ENCODE data around the gene TRMT2A.

DNA sequence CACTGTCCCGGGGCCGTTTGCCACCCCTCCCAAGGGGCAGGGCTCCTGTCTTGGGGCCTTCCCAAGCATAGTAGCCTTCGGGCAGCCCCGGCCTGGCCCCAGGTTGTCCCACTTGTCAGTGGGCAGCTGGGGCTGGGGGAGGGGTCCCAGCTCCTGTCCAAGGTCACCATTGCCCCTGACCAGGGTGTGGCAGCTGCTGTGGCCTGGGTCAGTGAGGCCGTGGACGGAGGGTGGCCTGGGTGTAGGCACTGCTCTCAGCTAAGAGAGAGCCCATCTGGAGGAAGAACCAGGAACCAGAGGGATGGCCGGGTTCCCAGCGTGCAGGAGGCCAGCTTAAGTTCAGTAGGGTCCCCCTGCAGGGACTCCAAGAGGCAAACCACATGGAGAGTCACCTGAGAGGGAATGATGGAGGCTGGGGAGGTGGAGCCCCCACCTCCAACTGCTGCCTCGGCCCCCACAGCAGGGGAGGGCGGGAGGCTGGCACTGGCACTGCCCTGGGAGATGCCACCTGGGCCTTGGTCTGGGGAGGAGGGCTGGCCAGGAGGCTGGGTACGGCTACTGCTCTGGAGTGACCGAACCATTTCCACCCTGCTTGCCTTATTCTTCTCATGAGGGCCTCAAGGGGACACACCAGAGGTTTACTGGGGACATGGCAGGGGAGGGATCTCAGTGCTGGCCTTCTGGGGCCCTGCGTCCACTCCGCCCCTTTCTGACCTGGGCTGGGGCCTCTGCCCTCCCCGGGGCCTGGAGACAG, 40.6 kb upstream of the TRMT2A start:
- TF ChIP-seq TAF1 (IDR thresholded peaks at IDR 0.05; ENCODE audit: borderline replicate concordance, insufficient read depth, low read length), result no peak
- TF ChIP-seq POLR2AphosphoS5 (IDR thresholded peaks at IDR 0.05; ENCODE audit: low read depth, low read length), result no peak
- no peak for TF ChIP-seq SIN3A (IDR thresholded peaks at IDR 0.05; ENCODE audit: borderline replicate concordance, insufficient read depth, low read length)
- TF ChIP-seq, protein P1, sequence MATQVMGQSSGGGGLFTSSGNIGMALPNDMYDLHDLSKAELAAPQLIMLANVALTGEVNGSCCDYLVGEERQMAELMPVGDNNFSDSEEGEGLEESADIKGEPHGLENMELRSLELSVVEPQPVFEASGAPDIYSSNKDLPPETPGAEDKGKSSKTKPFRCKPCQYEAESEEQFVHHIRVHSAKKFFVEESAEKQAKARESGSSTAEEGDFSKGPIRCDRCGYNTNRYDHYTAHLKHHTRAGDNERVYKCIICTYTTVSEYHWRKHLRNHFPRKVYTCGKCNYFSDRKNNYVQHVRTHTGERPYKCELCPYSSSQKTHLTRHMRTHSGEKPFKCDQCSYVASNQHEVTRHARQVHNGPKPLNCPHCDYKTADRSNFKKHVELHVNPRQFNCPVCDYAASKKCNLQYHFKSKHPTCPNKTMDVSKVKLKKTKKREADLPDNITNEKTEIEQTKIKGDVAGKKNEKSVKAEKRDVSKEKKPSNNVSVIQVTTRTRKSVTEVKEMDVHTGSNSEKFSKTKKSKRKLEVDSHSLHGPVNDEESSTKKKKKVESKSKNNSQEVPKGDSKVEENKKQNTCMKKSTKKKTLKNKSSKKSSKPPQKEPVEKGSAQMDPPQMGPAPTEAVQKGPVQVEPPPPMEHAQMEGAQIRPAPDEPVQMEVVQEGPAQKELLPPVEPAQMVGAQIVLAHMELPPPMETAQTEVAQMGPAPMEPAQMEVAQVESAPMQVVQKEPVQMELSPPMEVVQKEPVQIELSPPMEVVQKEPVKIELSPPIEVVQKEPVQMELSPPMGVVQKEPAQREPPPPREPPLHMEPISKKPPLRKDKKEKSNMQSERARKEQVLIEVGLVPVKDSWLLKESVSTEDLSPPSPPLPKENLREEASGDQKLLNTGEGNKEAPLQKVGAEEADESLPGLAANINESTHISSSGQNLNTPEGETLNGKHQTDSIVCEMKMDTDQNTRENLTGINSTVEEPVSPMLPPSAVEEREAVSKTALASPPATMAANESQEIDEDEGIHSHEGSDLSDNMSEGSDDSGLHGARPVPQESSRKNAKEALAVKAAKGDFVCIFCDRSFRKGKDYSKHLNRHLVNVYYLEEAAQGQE (IDR thresholded peaks at IDR 0.05; ENCODE audit: insufficient read depth in 1 of 2, low read depth in 2 of 2, low read length in 2 of 2), result no peak
